HepG2 (cell line): ENCODE data around the gene PRPSAP1.

Experiments used
- CTCF ChIP-seq: sonication (generic); formaldehyde crosslinking; IDR thresholded peaks from 2 replicates; pipeline ENCODE4 v1.5.0; 2020; ENCODE audit warnings: mild to moderate bottlenecking, missing genetic modification reagents, moderate library complexity
- DMTF1 ChIP-seq: sonication (generic); formaldehyde crosslinking; IDR thresholded peaks from 2 replicates; pipeline ENCODE4 v1.4.0; 2020; ENCODE audit warnings: mild to moderate bottlenecking, missing genetic modification reagents
- KLF9 ChIP-seq: IDR thresholded peaks from 2 replicates; pipeline ENCODE4 v1.6.1; 2016; ENCODE audit warnings: low read depth
- NR2F1 ChIP-seq, 2 experiments: fragments of 450-650 bp in 1 of 2; formaldehyde crosslinking in 1 of 2; IDR thresholded peaks; 2 replicates each; pipeline versions ENCODE4 v1.5.0 to v1.6.1; 2016 to 2020; ENCODE audit warnings: mild to moderate bottlenecking in 1 of 2, missing compliant biosample characterization in 1 of 2, missing genetic modification reagents in 1 of 2, moderate library complexity in 1 of 2
- POLR2AphosphoS5 ChIP-seq: IDR thresholded peaks from 2 replicates; pipeline ENCODE4 v1.6.1; 2012; ENCODE audit warnings: low read depth, low read length
- SMC3 ChIP-seq: IDR thresholded peaks from 2 replicates; pipeline ENCODE4 v1.6.1; 2011; ENCODE audit warnings: low read length, improper control_type of control experiment
- THAP8 ChIP-seq: sonication (generic); formaldehyde crosslinking; IDR thresholded peaks from 2 replicates; pipeline ENCODE4 v1.5.1; 2020; ENCODE audit warnings: missing genetic modification reagents, mild to moderate bottlenecking, borderline replicate concordance
- ZBTB8A ChIP-seq: sonication (generic); formaldehyde crosslinking; IDR thresholded peaks from 2 replicates; pipeline ENCODE4 v1.4.0; 2020; ENCODE audit warnings: mild to moderate bottlenecking, low read depth, missing genetic modification reagents, borderline replicate concordance
- ZNF24 ChIP-seq: fragments of 450-650 bp; IDR thresholded peaks from 2 replicates; pipeline ENCODE4 v1.6.1; 2017; ENCODE audit warnings: antibody characterized with exemption, mild to moderate bottlenecking
- ZNF513 ChIP-seq: sonication (generic); formaldehyde crosslinking; conservative IDR thresholded peaks from 2 replicates; pipeline ENCODE4 v1.5.0; 2020; ENCODE audit warnings: missing genetic modification reagents

DNA sequence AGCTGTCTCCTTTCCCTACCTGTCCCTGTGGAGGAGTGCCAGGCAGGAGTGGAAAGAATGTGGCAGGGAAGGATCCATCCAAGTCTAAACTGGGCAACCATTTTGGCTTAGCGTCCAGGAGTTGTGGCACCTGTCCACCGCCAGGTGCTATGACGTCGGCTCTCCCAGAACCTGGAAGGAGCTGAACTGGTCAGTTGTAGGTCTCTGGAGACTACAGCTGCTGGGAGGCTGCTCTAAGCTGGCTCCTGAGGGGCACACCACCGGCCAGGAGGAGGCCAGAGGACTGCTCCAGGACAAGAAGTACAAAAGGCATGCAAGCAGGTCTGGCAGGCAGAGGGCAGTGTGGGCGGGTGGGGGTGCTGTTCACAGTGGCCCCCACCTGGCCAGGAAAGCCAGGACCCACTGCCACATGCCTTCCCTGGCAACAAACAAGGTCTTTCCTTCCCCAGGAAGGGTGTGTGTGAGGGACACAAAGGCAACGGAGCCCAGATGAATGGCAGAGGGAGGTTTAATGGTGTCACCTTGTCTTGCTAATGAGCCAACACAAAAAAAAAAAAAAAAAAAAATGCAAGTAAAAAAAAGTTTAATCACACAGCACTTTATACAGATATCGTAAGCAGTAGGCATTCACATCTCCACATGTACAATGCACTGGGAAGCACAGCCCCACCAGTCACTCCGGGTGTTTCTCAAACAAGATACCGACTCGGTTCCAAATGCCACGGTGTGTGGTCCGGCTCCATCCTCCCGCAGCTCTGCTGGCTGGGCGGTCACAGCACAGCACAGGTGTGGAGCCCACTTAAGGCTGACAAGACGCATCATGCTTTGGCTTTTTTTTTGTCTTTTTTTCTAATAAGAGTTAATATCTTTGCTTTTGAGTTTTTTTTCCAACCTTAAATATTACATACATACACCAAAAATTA, 35.5 kb upstream of the PRPSAP1 start:
- TF ChIP-seq SMC3: no peak; the same call in 1 of the 2 replicates
- no peak for TF ChIP-seq ZBTB8A (CRISPR knock-in tag)
- no peak for TF ChIP-seq ZNF513
- peak; percentile 52 for TF ChIP-seq CTCF (CRISPR knock-in tag)
- peak; percentile 44; the same call in 1 of the 2 replicates for TF ChIP-seq POLR2AphosphoS5
- no peak for TF ChIP-seq NR2F1 (CRISPR knock-in tag; IDR thresholded peaks at IDR 0.05)
- no peak for TF ChIP-seq ZNF24
- no peak for TF ChIP-seq KLF9
- TF ChIP-seq THAP8 (CRISPR knock-in tag): no peak
- TF ChIP-seq DMTF1: no peak
